Esophagus muscularis mucosa (tissue), 4 donors: Measurements from ENCODE around the gene NUDT14. TPM values are rescaled to one million over a fixed set of nuclear protein-coding genes. Genes with fewer than 3 reads are reported as not detected.

Experiments used
- DNase-seq: peaks from one replicate; pipeline ENCODE4 v3.0.0-alpha.2; 2017; ENCODE audit errors: extremely low spot score
- H3K27ac ChIP-seq, 4 donors: fragments of 200-600 bp; sonication (generic); replicated peaks in 1 of 4; 1 replicate in 3 of 4; 2 replicates in 1 of 4; pipeline ENCODE4 v1.5.1; 2016 to 2019; ENCODE audit warnings: mild to moderate bottlenecking in 1 of 4
- H3K27me3 ChIP-seq, 4 donors: fragments of 200-600 bp; sonication (generic); one replicate each; pipeline versions ENCODE4 v1.5.1 to v1.6.0; 2016 to 2019
- H3K36me3 ChIP-seq, 4 donors: fragments of 200-600 bp; sonication (generic); one replicate each; pipeline ENCODE4 v1.5.1; 2016 to 2019
- H3K4me1 ChIP-seq, 4 donors: fragments of 200-600 bp; sonication (generic); one replicate each; pipeline ENCODE4 v1.5.1; 2016 to 2019
- H3K4me3 ChIP-seq, 4 donors: fragments of 200-600 bp; sonication (generic); 1 replicate in 2 of 4; 2 replicates in 2 of 4; pipeline ENCODE4 v1.5.1; 2016 to 2019; ENCODE audit warnings: mild to moderate bottlenecking in 4 of 4, moderate library complexity in 1 of 4
- H3K9me3 ChIP-seq, 4 donors: fragments of 200-600 bp; sonication (generic); 1 replicate in 3 of 4; 2 replicates in 1 of 4; pipeline ENCODE4 v1.5.1; 2016 to 2019
- EP300 ChIP-seq: sonication (generic); formaldehyde crosslinking; IDR thresholded peaks from one replicate; pipeline ENCODE4 v1.6.1; 2017; ENCODE audit warnings: antibody characterized with exemption
- POLR2A ChIP-seq: fragments of 450-650 bp; IDR thresholded peaks from one replicate; pipeline ENCODE4 v1.6.1; 2017; ENCODE audit warnings: antibody characterized with exemption, moderate library complexity, mild to moderate bottlenecking, low read depth
- POLR2AphosphoS5 ChIP-seq, 2 donors: sonication (generic); formaldehyde crosslinking; IDR thresholded peaks; one replicate each; pipeline ENCODE4 v1.6.1; 2017; ENCODE audit warnings: antibody characterized with exemption in 2 of 2
- WGBS: methylation state at CpG from one replicate; pipeline ENCODE4 v1.1.5; 2018; 5-methylcytosine and 5-hydroxymethylcytosine counted together
- intact Hi-C: fragments of 100-400 bp; cut with DNase I; formaldehyde crosslinking; loops from one replicate; pipeline ENCODE4 v1.15.1; 2023
- total RNA-seq, 4 donors: library from RNA; depleted of rRNA; stranded (reverse); fragments of >200 nt; gene quantifications; one replicate each; pipeline versions ENCODE4 v1.1.0 to v1.2.1, GENCODE V29; 2016
- TF ChIP-seq, protein P1 (sequence below), 3 experiments: fragments of 200-600 bp in 2 of 3; fragments of 450-650 bp in 1 of 3; sonication (generic) in 2 of 3; IDR thresholded peaks; one replicate each; pipeline ENCODE4 v1.5.1; 2017 to 2019; ENCODE audit warnings: antibody characterized with exemption in 3 of 3, mild to moderate bottlenecking in 2 of 3, moderate library complexity in 1 of 3

NUDT14 gene
- total RNA-seq, 4 donors from 2014 or later = 2.1 to 6.2 (median 5.8) TPM

DNA sequence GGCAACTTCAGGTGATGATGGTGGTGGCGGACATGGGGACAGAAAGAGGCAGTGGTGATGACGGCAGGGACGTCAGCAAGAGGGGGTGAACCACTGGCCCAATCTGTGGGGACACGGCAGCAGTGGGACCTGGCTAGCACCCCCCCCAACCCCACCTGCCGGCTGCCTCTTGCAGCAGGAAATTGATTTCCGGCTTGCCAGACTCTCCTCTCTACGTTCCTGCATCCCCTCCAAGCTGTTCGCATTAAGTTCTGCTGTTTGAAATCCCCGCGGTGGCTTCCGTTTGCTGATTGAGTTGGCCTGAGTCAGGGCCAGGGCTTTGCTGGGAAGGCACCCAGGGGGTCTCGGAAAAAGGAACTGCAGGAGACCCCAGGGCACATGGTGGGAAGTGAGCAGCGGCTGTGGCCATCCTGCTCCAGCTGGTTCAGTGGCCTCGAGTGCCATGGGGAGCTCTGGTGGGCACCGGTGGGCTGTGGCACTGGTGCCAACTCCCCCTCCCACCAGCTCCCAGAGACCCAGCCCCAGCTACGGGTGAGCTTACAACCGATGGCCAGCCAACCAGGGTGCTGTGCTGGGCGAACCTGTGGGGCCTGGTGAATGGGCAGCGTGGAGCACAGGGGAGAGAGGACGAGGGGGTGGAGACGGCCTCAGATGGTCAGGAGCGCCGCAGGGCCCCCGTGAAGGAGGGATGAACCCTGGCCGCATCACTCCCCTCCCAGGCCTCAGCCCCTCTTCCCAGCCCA lies 14.6 kb upstream of the NUDT14 start:
- Histone ChIP-seq H3K27ac (peak overlapping the region in 3 of 4 donors; percentile 54 to 77 (median 70)), H3K9me3 (no peaks in the 10 kb centered on the region), H3K4me1 (peaks cover 53 to 77% (median 60%) of the 10 kb centered on the region in 4 donors), H3K4me3 (peak overlapping the region in 1 of 4 donors; percentile 33), H3K36me3 (no peaks in the 10 kb centered on the region), H3K27me3 (peaks cover 0 to 97% (median 53%) of the 10 kb centered on the region in 4 donors)
- WGBS = 44% methylated on average over 22 of the region's 25 CpGs
- TF ChIP-seq, protein P1, sequence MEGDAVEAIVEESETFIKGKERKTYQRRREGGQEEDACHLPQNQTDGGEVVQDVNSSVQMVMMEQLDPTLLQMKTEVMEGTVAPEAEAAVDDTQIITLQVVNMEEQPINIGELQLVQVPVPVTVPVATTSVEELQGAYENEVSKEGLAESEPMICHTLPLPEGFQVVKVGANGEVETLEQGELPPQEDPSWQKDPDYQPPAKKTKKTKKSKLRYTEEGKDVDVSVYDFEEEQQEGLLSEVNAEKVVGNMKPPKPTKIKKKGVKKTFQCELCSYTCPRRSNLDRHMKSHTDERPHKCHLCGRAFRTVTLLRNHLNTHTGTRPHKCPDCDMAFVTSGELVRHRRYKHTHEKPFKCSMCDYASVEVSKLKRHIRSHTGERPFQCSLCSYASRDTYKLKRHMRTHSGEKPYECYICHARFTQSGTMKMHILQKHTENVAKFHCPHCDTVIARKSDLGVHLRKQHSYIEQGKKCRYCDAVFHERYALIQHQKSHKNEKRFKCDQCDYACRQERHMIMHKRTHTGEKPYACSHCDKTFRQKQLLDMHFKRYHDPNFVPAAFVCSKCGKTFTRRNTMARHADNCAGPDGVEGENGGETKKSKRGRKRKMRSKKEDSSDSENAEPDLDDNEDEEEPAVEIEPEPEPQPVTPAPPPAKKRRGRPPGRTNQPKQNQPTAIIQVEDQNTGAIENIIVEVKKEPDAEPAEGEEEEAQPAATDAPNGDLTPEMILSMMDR (IDR thresholded peaks at IDR 0.05) = no peak
- TF ChIP-seq EP300 (no peak), POLR2A (no peak), POLR2AphosphoS5 (IDR thresholded peaks at IDR 0.05) (no peak)
- DNase-seq = no peak
- intact Hi-C loops = no loop called here

DNA sequence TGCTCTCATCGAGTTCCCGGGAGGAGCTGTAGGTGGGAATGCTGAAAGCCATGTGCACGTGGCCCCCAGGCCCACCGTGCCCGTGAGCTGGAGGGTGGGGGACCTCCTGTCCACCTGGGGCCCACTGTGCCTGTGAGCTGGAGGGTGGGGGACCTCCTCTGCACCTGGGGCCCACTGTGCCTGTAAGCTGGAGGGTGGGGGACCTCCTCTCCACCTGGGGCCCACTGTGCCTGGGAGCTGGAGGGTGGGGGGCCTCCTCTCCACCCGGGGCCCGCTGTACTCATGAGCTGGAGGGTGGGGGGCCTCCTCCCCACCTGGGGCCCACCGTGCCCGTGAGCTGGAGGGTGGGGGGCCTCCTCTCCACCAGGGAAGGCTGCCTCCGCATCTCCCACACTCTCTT lies 13.9 kb upstream of the NUDT14 start:
- TF ChIP-seq, protein P1 (IDR thresholded peaks at IDR 0.05) = no peak
- no peak for TF ChIP-seq POLR2A
- intact Hi-C loops = no loop called here
- DNase-seq = no peak
- Histone ChIP-seq H3K4me3 (no peak overlapping the region), H3K36me3 (no peaks in the 10 kb centered on the region), H3K4me1 (peaks cover 53 to 73% (median 60%) of the 10 kb centered on the region in 4 donors), H3K27ac (peak overlapping the region in 3 of 4 donors; percentile 54 to 77 (median 70)), H3K27me3 (peaks cover 0 to 93% (median 50%) of the 10 kb centered on the region in 4 donors), H3K9me3 (no peaks in the 10 kb centered on the region)
- 87% methylated on average over 7 of the region's 10 CpGs for WGBS

DNA sequence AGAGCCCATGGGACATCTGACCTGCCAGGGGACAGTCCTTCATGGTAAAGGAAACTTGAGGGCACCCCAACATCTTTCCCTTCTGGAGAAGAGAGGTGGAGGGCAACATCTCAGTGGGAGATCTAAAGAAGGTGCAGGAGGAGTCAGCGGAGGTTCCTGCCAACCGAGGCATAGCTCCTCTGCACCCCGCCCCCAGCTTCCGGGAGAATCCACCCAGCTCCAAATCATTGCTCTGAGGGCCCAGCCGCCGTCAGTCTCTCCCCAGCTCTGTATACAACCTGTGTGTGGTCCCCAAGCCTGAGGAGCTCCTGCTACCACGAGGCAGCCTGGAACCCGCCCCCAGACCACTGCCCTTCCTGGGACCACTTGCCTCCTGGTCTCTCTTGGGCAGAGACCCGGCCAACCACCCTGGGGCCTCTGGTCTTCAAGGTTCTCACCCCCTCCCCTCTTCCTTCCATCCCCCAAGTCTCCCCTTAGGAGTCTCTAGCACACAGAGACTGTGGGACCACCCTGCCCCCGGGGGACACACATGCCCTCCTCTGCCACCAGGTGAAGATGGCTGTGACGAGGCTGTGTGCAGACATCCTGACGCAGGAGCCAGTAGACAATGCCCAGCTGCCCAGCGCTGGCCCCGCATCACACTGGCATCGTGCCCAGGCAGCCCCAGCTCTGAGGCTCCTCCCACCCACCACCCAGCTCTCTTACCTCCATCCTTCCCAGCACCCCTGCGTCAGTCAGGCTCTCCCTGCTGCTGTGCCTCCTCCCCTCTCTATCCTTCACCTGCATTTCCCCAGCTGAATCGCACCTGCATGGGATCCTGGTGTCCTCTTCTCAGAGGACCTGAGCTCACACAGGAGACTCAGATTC lies 13.0 kb upstream of the NUDT14 start:
- DNase-seq = no peak
- H3K4me1 ChIP-seq = peaks cover 53 to 64% (median 56%) of the 10 kb centered on the region in 4 donors
- H3K36me3 ChIP-seq = no peaks in the 10 kb centered on the region
- TF ChIP-seq, protein P1 (IDR thresholded peaks at IDR 0.05) = no peak
- no peak for TF ChIP-seq POLR2A
- TF ChIP-seq EP300 = no peak
- no peak for TF ChIP-seq POLR2AphosphoS5 (IDR thresholded peaks at IDR 0.05)
- peak overlapping the region in 3 of 4 donors; percentile 44 to 62 (median 45) for H3K27ac ChIP-seq
- H3K27me3 ChIP-seq = peaks cover 0 to 86% (median 48%) of the 10 kb centered on the region in 4 donors
- H3K4me3 ChIP-seq = no peak overlapping the region
- no peaks in the 10 kb centered on the region for H3K9me3 ChIP-seq
- intact Hi-C loops = no loop called here
- WGBS = 35% methylated on average over 13 of the region's 17 CpGs

DNA sequence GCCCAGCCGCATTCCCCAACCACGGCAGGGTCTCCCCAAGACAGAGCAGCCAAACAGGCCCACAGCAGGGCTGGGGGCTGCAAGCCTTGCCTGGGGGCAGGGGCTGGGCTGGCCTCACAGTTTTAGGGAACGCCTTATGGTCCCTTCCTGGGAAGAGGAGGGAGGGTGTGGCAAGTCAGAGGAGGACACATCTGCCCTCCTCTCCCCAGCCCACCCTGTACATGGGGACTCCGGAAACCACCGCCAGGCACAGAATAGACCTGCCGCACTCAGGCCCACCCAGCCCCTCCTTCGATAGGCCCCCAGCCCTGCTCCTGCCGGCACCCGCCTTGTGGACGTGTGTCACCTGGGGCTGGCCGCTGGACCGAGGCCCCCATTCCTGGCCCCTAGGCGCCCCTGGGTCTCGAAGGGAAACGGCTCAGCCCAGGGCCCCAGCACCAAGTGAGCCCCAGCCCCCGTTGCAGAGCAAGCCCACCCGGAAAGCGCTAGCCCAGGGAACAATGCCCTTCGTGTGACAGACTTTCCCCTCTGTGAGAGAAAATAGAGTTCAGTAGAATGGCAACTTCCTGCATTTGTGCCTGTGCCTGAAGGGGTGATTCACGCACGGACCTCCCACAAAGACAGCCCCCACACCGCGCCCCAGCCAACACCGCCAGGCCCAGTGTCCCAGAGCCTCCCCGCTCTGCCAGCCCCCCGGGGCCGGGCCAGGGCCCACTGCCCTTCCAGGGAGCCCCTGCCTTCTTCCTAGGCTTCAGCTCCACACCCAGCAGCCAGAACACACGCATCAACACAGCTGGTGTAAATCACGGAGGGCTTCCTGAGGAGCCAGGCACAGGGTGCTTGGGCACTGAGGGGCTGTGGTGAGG lies 12.0 kb upstream of the NUDT14 start:
- TF ChIP-seq POLR2AphosphoS5 (IDR thresholded peaks at IDR 0.05) = no peak
- TF ChIP-seq, protein P1 (IDR thresholded peaks at IDR 0.05) = no peak
- no peak for TF ChIP-seq POLR2A
- no peak for TF ChIP-seq EP300
- Histone ChIP-seq H3K4me3 (no peak overlapping the region), H3K36me3 (no peaks in the 10 kb centered on the region), H3K9me3 (peaks cover 0 to 5% (median 3%) of the 10 kb centered on the region in 4 donors), H3K4me1 (peaks cover 45 to 55% (median 51%) of the 10 kb centered on the region in 4 donors), H3K27me3 (peaks cover 0 to 86% (median 45%) of the 10 kb centered on the region in 4 donors), H3K27ac (peak overlapping the region in 3 of 4 donors; percentile 44 to 62 (median 49))
- intact Hi-C loops = no loop called here
- whole genome bisulfite sequencing = 40% methylated on average over 1 of the region's 29 CpGs
- no peak for DNase-seq
